ENCODE measurements around the gene RNF213. TPM values are rescaled to one million over a fixed set of nuclear protein-coding genes. Genes with fewer than 3 reads are reported as not detected.
"Not testable (repeated sequence)": the region's sequence is repeated elsewhere in the genome, so short reads cannot be mapped to it uniquely, and the experiment has no call there.

The RNF213 gene
- total RNA-seq, 2 donors from 2014 or later, result 98.8 to 136 TPM

- 96 to 99% methylated on average over 18 to 19 of the region's 19 CpGs for WGBS, 2 experiments (ENCODE audit: insufficient coverage in 1 of 2, insufficient read length in 1 of 2)
- H3K27ac Mint-ChIP-seq, result no peak overlapping the region
- no peaks in the 10 kb centered on the region for H3K4me1 ChIP-seq (ENCODE audit: control insufficient read depth, insufficient read depth, low read length)
- peaks cover 83% of the 10 kb centered on the region for H3K36me3 ChIP-seq (ENCODE audit: control insufficient read depth, insufficient read depth, low read length)
- H3K9me3 ChIP-seq (ENCODE audit: control insufficient read depth, low read length), result peaks cover 41% of the 10 kb centered on the region
- H3K36me3 Mint-ChIP-seq (ENCODE audit: low read depth), result peaks cover 82% of the 10 kb centered on the region
- H3K27me3 Mint-ChIP-seq (ENCODE audit: insufficient read depth), result no peaks in the 10 kb centered on the region
- no peak overlapping the region for H3K4me3 ChIP-seq (ENCODE audit: low read length)
- DNase-seq, result no peak
- H3K9ac ChIP-seq (ENCODE audit: extremely low read depth, low read length, poor library complexity, severe bottlenecking), result no peak overlapping the region
- no peak overlapping the region for H3K27ac ChIP-seq (ENCODE audit: low read depth, low read length)
- TF ChIP-seq CTCF (conservative IDR thresholded peaks at IDR 0.05), result no peak
- no peaks in the 10 kb centered on the region for H3K27me3 ChIP-seq (ENCODE audit: control insufficient read depth, insufficient read depth, low read length, poor library complexity, severe bottlenecking)
- H3K9me3 Mint-ChIP-seq, result peaks cover 31% of the 10 kb centered on the region
- no peak overlapping the region for H3K4me3 Mint-ChIP-seq
- no peaks in the 10 kb centered on the region for H3K4me1 Mint-ChIP-seq
These were observed 37.4 kb downstream of the RNF213 start for GRCh38 chr17:80297996-80298560.

DNA sequence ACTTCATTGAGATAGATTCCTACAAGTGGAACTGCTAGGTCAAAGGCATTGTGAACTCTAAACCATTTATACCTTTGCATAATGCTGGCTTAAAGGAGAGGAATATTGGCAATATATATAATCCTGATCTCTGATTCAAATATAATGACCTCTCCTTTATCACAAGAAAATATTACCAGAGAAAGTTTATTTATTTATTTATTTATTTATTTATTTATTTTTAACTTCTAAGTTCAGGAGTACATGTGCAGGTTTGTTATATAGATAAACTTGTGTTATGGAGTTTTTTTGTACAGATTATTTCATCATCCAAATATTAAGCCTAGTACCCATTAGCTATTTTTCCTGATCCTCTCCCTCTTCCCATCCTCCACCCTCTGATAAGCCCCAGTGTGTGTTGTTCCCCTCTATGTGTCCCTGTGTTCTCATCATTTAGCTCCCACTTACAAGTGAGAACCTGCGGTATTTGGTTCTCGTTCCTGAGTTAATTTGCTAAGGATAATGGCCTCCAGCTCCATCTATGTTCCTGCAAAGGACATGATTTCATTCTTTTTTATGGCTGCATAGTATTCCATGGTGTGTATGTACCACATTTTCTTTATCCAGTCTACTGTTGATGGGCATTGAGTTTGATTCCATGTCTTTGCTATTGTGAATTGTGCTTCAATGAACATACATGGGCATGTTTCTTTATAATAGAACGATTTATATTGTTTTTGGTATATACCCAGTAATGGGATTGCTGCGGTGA lies 38.9 kb downstream of the RNF213 start:
- Histone ChIP-seq H3K9me3 (ENCODE audit: control insufficient read depth, low read length) (peaks cover 56% of the 10 kb centered on the region), H3K36me3 (ENCODE audit: control insufficient read depth, insufficient read depth, low read length) (peaks cover 92% of the 10 kb centered on the region)
- H3K9ac ChIP-seq (ENCODE audit: extremely low read depth, low read length, poor library complexity, severe bottlenecking); H3K27me3 Mint-ChIP-seq (ENCODE audit: insufficient read depth); H3K4me3 Mint-ChIP-seq; DNase-seq; H3K27ac ChIP-seq (ENCODE audit: low read depth, low read length); H3K4me1 ChIP-seq (ENCODE audit: control insufficient read depth, insufficient read depth, low read length); H3K27me3 ChIP-seq (ENCODE audit: control insufficient read depth, insufficient read depth, low read length, poor library complexity, severe bottlenecking); H3K4me3 ChIP-seq (ENCODE audit: low read length); H3K27ac Mint-ChIP-seq; H3K4me1 Mint-ChIP-seq: not testable (repeated sequence)
- peaks cover 87% of the 10 kb centered on the region for H3K36me3 Mint-ChIP-seq (ENCODE audit: low read depth)
- H3K9me3 Mint-ChIP-seq, result peaks cover 45% of the 10 kb centered on the region
- WGBS, 2 experiments (ENCODE audit: insufficient coverage in 1 of 2, insufficient read length in 1 of 2), result 94 to 98% methylated on average over 4 of the region's 4 CpGs

DNA sequence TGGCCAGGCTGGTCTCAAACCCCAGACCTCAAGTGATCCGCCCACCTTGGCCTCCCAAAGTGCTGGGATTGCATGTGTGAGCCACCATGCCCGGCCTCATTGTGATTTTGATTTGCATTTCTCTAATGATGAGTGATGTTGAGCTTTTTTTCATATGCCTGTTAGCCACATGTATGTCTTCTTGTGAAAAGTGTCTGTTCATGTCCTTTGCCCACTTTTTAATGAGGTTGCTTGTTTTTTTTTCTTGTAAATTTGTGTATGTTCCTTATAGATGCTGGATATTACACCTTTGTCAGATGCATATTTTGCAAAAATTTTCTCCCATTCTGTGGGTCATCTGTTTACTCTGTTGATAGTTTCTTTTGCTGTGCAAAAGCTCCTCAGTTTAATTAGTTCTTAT lies 40.1 kb downstream of the RNF213 start:
- H3K27ac Mint-ChIP-seq; H3K27me3 ChIP-seq (ENCODE audit: control insufficient read depth, insufficient read depth, low read length, poor library complexity, severe bottlenecking); H3K27me3 Mint-ChIP-seq (ENCODE audit: insufficient read depth); H3K4me1 ChIP-seq (ENCODE audit: control insufficient read depth, insufficient read depth, low read length); H3K4me3 Mint-ChIP-seq; H3K4me3 ChIP-seq (ENCODE audit: low read length); DNase-seq; H3K27ac ChIP-seq (ENCODE audit: low read depth, low read length); H3K4me1 Mint-ChIP-seq; H3K9ac ChIP-seq (ENCODE audit: extremely low read depth, low read length, poor library complexity, severe bottlenecking): not testable (repeated sequence)
- peaks cover 88% of the 10 kb centered on the region for H3K36me3 Mint-ChIP-seq (ENCODE audit: low read depth)
- Histone ChIP-seq H3K9me3 (ENCODE audit: control insufficient read depth, low read length) (peaks cover 68% of the 10 kb centered on the region), H3K36me3 (ENCODE audit: control insufficient read depth, insufficient read depth, low read length) (peaks cover 92% of the 10 kb centered on the region)
- WGBS, 2 experiments (ENCODE audit: insufficient coverage in 1 of 2, insufficient read length in 1 of 2), result 89 to 96% methylated on average over 1 to 2 of the region's 2 CpGs
- H3K9me3 Mint-ChIP-seq, result peaks cover 57% of the 10 kb centered on the region

DNA sequence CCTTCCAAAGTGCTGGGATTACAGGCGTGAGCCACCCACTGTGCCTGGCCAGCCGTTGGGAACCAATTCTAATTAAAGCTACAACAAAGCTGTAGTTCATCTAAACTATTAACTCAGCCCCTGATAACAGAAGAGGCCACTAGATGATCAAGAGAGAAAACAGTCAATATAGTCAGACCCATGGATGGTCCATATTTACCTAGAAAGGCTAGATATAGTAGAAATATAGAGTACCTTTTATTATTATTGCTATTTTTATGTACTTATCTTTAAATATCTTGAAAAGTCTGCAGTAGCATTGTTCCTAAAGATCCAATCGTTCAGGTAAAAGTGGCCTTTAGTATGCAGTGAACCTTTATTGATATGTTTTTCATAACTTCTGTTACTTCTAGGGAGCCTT lies 43.2 kb downstream of the RNF213 start:
- H3K27me3 ChIP-seq (ENCODE audit: control insufficient read depth, insufficient read depth, low read length, poor library complexity, severe bottlenecking), result no peaks in the 10 kb centered on the region
- Mint-ChIP-seq H3K36me3 (ENCODE audit: low read depth) (peaks cover 88% of the 10 kb centered on the region), H3K27ac (no peak overlapping the region), H3K27me3 (ENCODE audit: insufficient read depth) (no peaks in the 10 kb centered on the region), H3K4me3 (no peak overlapping the region), H3K9me3 (peaks cover 82% of the 10 kb centered on the region), H3K4me1 (peaks cover 9% of the 10 kb centered on the region)
- peaks cover 81% of the 10 kb centered on the region for H3K36me3 ChIP-seq (ENCODE audit: control insufficient read depth, insufficient read depth, low read length)
- H3K9me3 ChIP-seq (ENCODE audit: control insufficient read depth, low read length), result peaks cover 83% of the 10 kb centered on the region
- no peak for TF ChIP-seq CTCF (conservative IDR thresholded peaks at IDR 0.05)
- no peak overlapping the region for H3K9ac ChIP-seq (ENCODE audit: extremely low read depth, low read length, poor library complexity, severe bottlenecking)
- H3K4me3 ChIP-seq (ENCODE audit: low read length), result peak overlapping the region; percentile 68
- 89% methylated on average over 3 of the region's 3 CpGs; no CpG with 5 or more reads in 1 of the 2 experiments for WGBS, 2 experiments (ENCODE audit: insufficient coverage in 1 of 2, insufficient read length in 1 of 2)
- no peak overlapping the region for H3K27ac ChIP-seq (ENCODE audit: low read depth, low read length)
- no peaks in the 10 kb centered on the region for H3K4me1 ChIP-seq (ENCODE audit: control insufficient read depth, insufficient read depth, low read length)
- DNase-seq, result no peak
